Measurements from ENCODE around the gene C5orf58.

Gene C5orf58

GRCh38 chr5:170280011-170280493, 47.3 kb downstream of the C5orf58 start:
- Histone ChIP-seq H3K36me3 (no peaks in the 10 kb centered on the region), H3K27ac (no peak overlapping the region), H3K4me3 (ENCODE audit: low read depth, low read length) (no peak overlapping the region), H3K27me3 (ENCODE audit: insufficient read depth, low read depth, severe bottlenecking) (peaks cover 56% of the 10 kb centered on the region), H3K9me3 (ENCODE audit: severe bottlenecking) (no peaks in the 10 kb centered on the region)
- no peak for DNase-seq
- TF ChIP-seq CTCF (IDR thresholded peaks at IDR 0.05; ENCODE audit: low read depth, low read length): no peak

- no peak for DNase-seq
- no peak for TF ChIP-seq CTCF (IDR thresholded peaks at IDR 0.05; ENCODE audit: low read depth, low read length)
- Histone ChIP-seq H3K4me3 (ENCODE audit: low read depth, low read length) (no peak overlapping the region), H3K36me3 (no peaks in the 10 kb centered on the region), H3K27me3 (ENCODE audit: insufficient read depth, low read depth, severe bottlenecking) (peaks cover 51% of the 10 kb centered on the region), H3K9me3 (ENCODE audit: severe bottlenecking) (no peaks in the 10 kb centered on the region), H3K27ac (no peak overlapping the region)
Measured at GRCh38 chr5:170283296-170283695, 50.5 kb downstream of the C5orf58 start.

GRCh38 chr5:170284231-170284630, 51.4 kb downstream of the C5orf58 start:
- H3K4me3 ChIP-seq (ENCODE audit: low read depth, low read length): no peak overlapping the region
- H3K9me3 ChIP-seq (ENCODE audit: severe bottlenecking): no peaks in the 10 kb centered on the region
- TF ChIP-seq CTCF (IDR thresholded peaks at IDR 0.05; ENCODE audit: low read depth, low read length): no peak
- no peak for DNase-seq
- H3K36me3 ChIP-seq: no peaks in the 10 kb centered on the region
- H3K27ac ChIP-seq: no peak overlapping the region
- peaks cover 53% of the 10 kb centered on the region for H3K27me3 ChIP-seq (ENCODE audit: insufficient read depth, low read depth, severe bottlenecking)

- no peak overlapping the region for H3K27ac ChIP-seq
- no peaks in the 10 kb centered on the region for H3K36me3 ChIP-seq
Measured at GRCh38 chr5:170285181-170285580, 52.4 kb downstream of the C5orf58 start.

GRCh38 chr5:170286386-170286925, 53.7 kb downstream of the C5orf58 start:
- TF ChIP-seq CTCF (IDR thresholded peaks at IDR 0.05; ENCODE audit: low read depth, low read length): no peak
- Histone ChIP-seq H3K36me3 (no peaks in the 10 kb centered on the region), H3K27me3 (ENCODE audit: insufficient read depth, low read depth, severe bottlenecking) (peaks cover 40% of the 10 kb centered on the region), H3K4me3 (ENCODE audit: low read depth, low read length) (no peak overlapping the region), H3K9me3 (ENCODE audit: severe bottlenecking) (no peaks in the 10 kb centered on the region), H3K27ac (no peak overlapping the region)
- DNase-seq: no peak

More at GRCh38 chr5:170285181-170285580, 52.4 kb downstream of the C5orf58 start:
- Histone ChIP-seq H3K4me3 (ENCODE audit: low read depth, low read length) (no peak overlapping the region), H3K9me3 (ENCODE audit: severe bottlenecking) (no peaks in the 10 kb centered on the region), H3K27me3 (ENCODE audit: insufficient read depth, low read depth, severe bottlenecking) (peaks cover 48% of the 10 kb centered on the region)
- no peak for TF ChIP-seq CTCF (IDR thresholded peaks at IDR 0.05; ENCODE audit: low read depth, low read length)
- DNase-seq: no peak

GRCh38 chr5:170287532-170287931, 54.7 kb downstream of the C5orf58 start:
- Histone ChIP-seq H3K27me3 (ENCODE audit: insufficient read depth, low read depth, severe bottlenecking) (peaks cover 41% of the 10 kb centered on the region), H3K27ac (no peak overlapping the region), H3K36me3 (no peaks in the 10 kb centered on the region), H3K4me3 (ENCODE audit: low read depth, low read length) (no peak overlapping the region), H3K9me3 (ENCODE audit: severe bottlenecking) (no peaks in the 10 kb centered on the region)
- DNase-seq: no peak
- no peak for TF ChIP-seq CTCF (IDR thresholded peaks at IDR 0.05; ENCODE audit: low read depth, low read length)
